ENCODE data around the gene FSTL5.
"Not testable (repeated sequence)": the region's sequence is repeated elsewhere in the genome, so short reads cannot be mapped to it uniquely, and the experiment has no call there.

Gene FSTL5

GRCh38 chr4:161828061-161828460, 335.7 kb downstream of the FSTL5 start:
- no peak for DNase-seq

- no peak for DNase-seq
Observed at GRCh38 chr4:161827013-161827412, 336.8 kb downstream of the FSTL5 start.

GRCh38 chr4:161823450-161823849, 340.4 kb downstream of the FSTL5 start:
- no peak for DNase-seq

GRCh38 chr4:161822174-161822573, 341.6 kb downstream of the FSTL5 start:
- DNase-seq: no peak

GRCh38 chr4:161817914-161818313, 345.9 kb downstream of the FSTL5 start:
- no peak for DNase-seq

- no peak for DNase-seq
Observed at GRCh38 chr4:161816958-161817357, 346.8 kb downstream of the FSTL5 start.

- DNase-seq: no peak
Observed at GRCh38 chr4:161815841-161816240, 348.0 kb downstream of the FSTL5 start.

GRCh38 chr4:161813889-161814288, 349.9 kb downstream of the FSTL5 start:
- no peak for DNase-seq

GRCh38 chr4:161813389-161813788, 350.4 kb downstream of the FSTL5 start:
- DNase-seq: no peak

- DNase-seq: no peak
Observed at GRCh38 chr4:161803171-161803570, 360.6 kb downstream of the FSTL5 start.

GRCh38 chr4:161799710-161800109, 364.1 kb downstream of the FSTL5 start:
- DNase-seq: no peak

GRCh38 chr4:161792991-161793390, 370.8 kb downstream of the FSTL5 start:
- no peak for DNase-seq

GRCh38 chr4:161791796-161792556, 371.8 kb downstream of the FSTL5 start:
- DNase-seq: no peak

GRCh38 chr4:161767116-161767515, 396.7 kb downstream of the FSTL5 start:
- no peak for DNase-seq

GRCh38 chr4:161762796-161763195, 401.0 kb downstream of the FSTL5 start:
- no peak for DNase-seq

- DNase-seq: no peak
Observed at GRCh38 chr4:161760008-161760407, 403.8 kb downstream of the FSTL5 start.

- DNase-seq: not testable (repeated sequence)
Observed at GRCh38 chr4:161758412-161758811, 405.4 kb downstream of the FSTL5 start.

- DNase-seq: no peak
Observed at GRCh38 chr4:161728929-161729328, 434.9 kb downstream of the FSTL5 start.

- no peak for DNase-seq
Observed at GRCh38 chr4:161721947-161722346, 441.9 kb downstream of the FSTL5 start.

GRCh38 chr4:161717084-161717483, 446.7 kb downstream of the FSTL5 start:
- DNase-seq: no peak

- no peak for DNase-seq
Observed at GRCh38 chr4:161714931-161715330, 448.9 kb downstream of the FSTL5 start.

GRCh38 chr4:161714022-161714751, 449.6 kb downstream of the FSTL5 start:
- DNase-seq: no peak

- no peak for DNase-seq
Observed at GRCh38 chr4:161704653-161705052, 459.1 kb downstream of the FSTL5 start.

GRCh38 chr4:161704040-161704439, 459.8 kb downstream of the FSTL5 start:
- DNase-seq: no peak

Data from stimulated activated CD4-positive, alpha-beta T cell treated with anti-CD3 and anti-CD28 coated beads, Interleukin-4, amount 100 ng/mL, for 24 hours (primary cell).